ENCODE results near the gene DOCK4. TPM values are rescaled to one million over a fixed set of nuclear protein-coding genes. Genes with fewer than 3 reads are reported as not detected.
A peak's percentile ranks its signal among the peaks of the same experiment; 100 is the strongest.

Gene DOCK4
- total and polyA plus RNA-seq, 2 of the 8 experiments (the other 6 are each of a cell fraction or from before 2014, with no cell fraction given) = 5.1 to 23.6 TPM

GRCh38 chr7:112067632-112068540 lies 138.3 kb downstream of the DOCK4 start (continued):
- TF ChIP-seq, protein P1, sequence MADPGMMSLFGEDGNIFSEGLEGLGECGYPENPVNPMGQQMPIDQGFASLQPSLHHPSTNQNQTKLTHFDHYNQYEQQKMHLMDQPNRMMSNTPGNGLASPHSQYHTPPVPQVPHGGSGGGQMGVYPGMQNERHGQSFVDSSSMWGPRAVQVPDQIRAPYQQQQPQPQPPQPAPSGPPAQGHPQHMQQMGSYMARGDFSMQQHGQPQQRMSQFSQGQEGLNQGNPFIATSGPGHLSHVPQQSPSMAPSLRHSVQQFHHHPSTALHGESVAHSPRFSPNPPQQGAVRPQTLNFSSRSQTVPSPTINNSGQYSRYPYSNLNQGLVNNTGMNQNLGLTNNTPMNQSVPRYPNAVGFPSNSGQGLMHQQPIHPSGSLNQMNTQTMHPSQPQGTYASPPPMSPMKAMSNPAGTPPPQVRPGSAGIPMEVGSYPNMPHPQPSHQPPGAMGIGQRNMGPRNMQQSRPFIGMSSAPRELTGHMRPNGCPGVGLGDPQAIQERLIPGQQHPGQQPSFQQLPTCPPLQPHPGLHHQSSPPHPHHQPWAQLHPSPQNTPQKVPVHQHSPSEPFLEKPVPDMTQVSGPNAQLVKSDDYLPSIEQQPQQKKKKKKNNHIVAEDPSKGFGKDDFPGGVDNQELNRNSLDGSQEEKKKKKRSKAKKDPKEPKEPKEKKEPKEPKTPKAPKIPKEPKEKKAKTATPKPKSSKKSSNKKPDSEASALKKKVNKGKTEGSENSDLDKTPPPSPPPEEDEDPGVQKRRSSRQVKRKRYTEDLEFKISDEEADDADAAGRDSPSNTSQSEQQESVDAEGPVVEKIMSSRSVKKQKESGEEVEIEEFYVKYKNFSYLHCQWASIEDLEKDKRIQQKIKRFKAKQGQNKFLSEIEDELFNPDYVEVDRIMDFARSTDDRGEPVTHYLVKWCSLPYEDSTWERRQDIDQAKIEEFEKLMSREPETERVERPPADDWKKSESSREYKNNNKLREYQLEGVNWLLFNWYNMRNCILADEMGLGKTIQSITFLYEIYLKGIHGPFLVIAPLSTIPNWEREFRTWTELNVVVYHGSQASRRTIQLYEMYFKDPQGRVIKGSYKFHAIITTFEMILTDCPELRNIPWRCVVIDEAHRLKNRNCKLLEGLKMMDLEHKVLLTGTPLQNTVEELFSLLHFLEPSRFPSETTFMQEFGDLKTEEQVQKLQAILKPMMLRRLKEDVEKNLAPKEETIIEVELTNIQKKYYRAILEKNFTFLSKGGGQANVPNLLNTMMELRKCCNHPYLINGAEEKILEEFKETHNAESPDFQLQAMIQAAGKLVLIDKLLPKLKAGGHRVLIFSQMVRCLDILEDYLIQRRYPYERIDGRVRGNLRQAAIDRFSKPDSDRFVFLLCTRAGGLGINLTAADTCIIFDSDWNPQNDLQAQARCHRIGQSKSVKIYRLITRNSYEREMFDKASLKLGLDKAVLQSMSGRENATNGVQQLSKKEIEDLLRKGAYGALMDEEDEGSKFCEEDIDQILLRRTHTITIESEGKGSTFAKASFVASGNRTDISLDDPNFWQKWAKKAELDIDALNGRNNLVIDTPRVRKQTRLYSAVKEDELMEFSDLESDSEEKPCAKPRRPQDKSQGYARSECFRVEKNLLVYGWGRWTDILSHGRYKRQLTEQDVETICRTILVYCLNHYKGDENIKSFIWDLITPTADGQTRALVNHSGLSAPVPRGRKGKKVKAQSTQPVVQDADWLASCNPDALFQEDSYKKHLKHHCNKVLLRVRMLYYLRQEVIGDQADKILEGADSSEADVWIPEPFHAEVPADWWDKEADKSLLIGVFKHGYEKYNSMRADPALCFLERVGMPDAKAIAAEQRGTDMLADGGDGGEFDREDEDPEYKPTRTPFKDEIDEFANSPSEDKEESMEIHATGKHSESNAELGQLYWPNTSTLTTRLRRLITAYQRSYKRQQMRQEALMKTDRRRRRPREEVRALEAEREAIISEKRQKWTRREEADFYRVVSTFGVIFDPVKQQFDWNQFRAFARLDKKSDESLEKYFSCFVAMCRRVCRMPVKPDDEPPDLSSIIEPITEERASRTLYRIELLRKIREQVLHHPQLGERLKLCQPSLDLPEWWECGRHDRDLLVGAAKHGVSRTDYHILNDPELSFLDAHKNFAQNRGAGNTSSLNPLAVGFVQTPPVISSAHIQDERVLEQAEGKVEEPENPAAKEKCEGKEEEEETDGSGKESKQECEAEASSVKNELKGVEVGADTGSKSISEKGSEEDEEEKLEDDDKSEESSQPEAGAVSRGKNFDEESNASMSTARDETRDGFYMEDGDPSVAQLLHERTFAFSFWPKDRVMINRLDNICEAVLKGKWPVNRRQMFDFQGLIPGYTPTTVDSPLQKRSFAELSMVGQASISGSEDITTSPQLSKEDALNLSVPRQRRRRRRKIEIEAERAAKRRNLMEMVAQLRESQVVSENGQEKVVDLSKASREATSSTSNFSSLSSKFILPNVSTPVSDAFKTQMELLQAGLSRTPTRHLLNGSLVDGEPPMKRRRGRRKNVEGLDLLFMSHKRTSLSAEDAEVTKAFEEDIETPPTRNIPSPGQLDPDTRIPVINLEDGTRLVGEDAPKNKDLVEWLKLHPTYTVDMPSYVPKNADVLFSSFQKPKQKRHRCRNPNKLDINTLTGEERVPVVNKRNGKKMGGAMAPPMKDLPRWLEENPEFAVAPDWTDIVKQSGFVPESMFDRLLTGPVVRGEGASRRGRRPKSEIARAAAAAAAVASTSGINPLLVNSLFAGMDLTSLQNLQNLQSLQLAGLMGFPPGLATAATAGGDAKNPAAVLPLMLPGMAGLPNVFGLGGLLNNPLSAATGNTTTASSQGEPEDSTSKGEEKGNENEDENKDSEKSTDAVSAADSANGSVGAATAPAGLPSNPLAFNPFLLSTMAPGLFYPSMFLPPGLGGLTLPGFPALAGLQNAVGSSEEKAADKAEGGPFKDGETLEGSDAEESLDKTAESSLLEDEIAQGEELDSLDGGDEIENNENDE (IDR thresholded peaks at IDR 0.05; ENCODE audit: insufficient replicate concordance, low read length) = peak; percentile 93

All from H1 (cell line).